Ishikawa (cell line): ENCODE measurements around the gene TRPM5.
A peak's percentile ranks its signal among the peaks of the same experiment; 100 is the strongest.

Experiments used
- CEBPB ChIP-seq: IDR thresholded peaks from 2 replicates; pipeline ENCODE4 v1.6.1; 2012
- CREB1 ChIP-seq: IDR thresholded peaks from 2 replicates; pipeline ENCODE4 v1.6.1; 2012; ENCODE audit warnings: low read depth
- EGR1 ChIP-seq: IDR thresholded peaks from 2 replicates; pipeline ENCODE4 v1.6.1; 2012
- EP300 ChIP-seq: IDR thresholded peaks from 2 replicates; pipeline ENCODE4 v1.6.1; 2012; ENCODE audit warnings: borderline replicate concordance
- FOXM1 ChIP-seq: IDR thresholded peaks from 2 replicates; pipeline ENCODE4 v1.6.1; 2012; ENCODE audit warnings: low read depth, borderline replicate concordance
- MAX ChIP-seq: IDR thresholded peaks from 2 replicates; pipeline ENCODE4 v1.6.1; 2012
- NFIC ChIP-seq: IDR thresholded peaks from 2 replicates; pipeline ENCODE4 v1.6.1; 2012
- RAD21 ChIP-seq: IDR thresholded peaks from 2 replicates; pipeline ENCODE4 v1.6.1; 2012; ENCODE audit warnings: low read depth
- REST ChIP-seq: IDR thresholded peaks from 2 replicates; pipeline ENCODE4 v1.6.1; 2012; ENCODE audit warnings: low read depth, mild to moderate bottlenecking
- TAF1 ChIP-seq: IDR thresholded peaks from 2 replicates; pipeline ENCODE4 v1.6.1; 2012; ENCODE audit warnings: low read depth, mild to moderate bottlenecking
- TCF12 ChIP-seq: IDR thresholded peaks from 2 replicates; pipeline ENCODE4 v1.6.1; 2012; ENCODE audit warnings: low read depth
- TEAD4 ChIP-seq: IDR thresholded peaks from 2 replicates; pipeline ENCODE4 v1.6.1; 2012
- YY1 ChIP-seq: IDR thresholded peaks from 2 replicates; pipeline ENCODE4 v1.6.1; 2012; ENCODE audit warnings: low read depth
- ZBTB7A ChIP-seq: IDR thresholded peaks from 2 replicates; pipeline ENCODE4 v1.6.1; 2012; ENCODE audit warnings: low read depth
- TF ChIP-seq, protein P1 (sequence below): IDR thresholded peaks from 2 replicates; pipeline ENCODE4 v1.6.1; 2012

Gene TRPM5

DNA sequence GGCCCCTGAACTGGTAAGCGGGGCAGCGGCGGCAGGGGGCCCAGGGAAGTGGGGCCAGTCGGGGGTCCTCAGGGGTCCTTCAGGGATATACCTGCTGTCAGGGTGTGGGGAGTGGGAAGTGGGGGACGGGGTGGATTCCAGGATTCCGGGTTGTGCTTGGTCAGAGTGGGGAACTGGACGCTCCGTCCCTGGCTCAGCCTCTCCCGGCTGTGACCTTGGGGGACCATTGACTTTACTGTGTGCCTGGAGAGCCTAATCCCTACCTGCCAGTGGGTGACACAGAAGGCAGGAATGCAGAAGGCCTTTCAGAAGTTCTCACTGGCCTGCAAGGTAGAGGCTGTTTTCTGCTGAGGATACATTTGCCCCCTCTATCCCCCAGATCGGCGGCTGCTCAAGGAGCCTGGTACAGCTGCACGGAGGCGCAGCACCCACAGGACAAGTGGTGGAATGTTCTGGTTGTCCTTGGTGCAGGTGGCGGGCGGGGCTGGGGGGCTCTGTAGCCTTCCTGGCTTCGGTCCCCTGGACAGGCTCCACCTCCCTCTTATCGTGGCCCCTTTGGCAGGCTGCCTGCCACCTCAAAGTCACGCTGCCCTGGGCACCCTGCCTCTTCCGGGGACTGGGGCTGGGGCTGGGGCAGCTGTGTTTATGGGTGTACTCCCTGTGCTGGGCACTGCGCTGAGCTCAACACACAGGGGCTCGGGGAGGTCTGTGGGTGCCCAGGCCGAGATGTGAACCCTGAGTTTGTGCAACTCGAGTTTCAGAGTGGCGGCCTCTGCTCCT, 18.9 kb upstream of the TRPM5 start:
- TF ChIP-seq TEAD4 (peak; percentile 61), REST (no peak), RAD21 (no peak), MAX (no peak), FOXM1 (no peak), CREB1 (no peak), EGR1 (no peak), NFIC (peak; percentile 65), YY1 (no peak), CEBPB (no peak), EP300 (no peak), ZBTB7A (0 out of 2 replicates have a peak, but pooled peaks have one; percentile 60), TCF12 (no peak), TAF1 (no peak)
- TF ChIP-seq, protein P1, sequence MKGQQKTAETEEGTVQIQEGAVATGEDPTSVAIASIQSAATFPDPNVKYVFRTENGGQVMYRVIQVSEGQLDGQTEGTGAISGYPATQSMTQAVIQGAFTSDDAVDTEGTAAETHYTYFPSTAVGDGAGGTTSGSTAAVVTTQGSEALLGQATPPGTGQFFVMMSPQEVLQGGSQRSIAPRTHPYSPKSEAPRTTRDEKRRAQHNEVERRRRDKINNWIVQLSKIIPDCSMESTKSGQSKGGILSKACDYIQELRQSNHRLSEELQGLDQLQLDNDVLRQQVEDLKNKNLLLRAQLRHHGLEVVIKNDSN, result no peak

GRCh38 chr11:2462543-2462985, 18.2 kb upstream of the TRPM5 start:
- TF ChIP-seq CREB1 (no peak), NFIC (no peak), EGR1 (no peak), REST (no peak), YY1 (no peak), TAF1 (no peak), RAD21 (no peak), EP300 (no peak), MAX (no peak), FOXM1 (no peak), TCF12 (no peak), CEBPB (no peak), ZBTB7A (no peak), TEAD4 (no peak)
- TF ChIP-seq, protein P1, result no peak

GRCh38 chr11:2461956-2462542, 17.7 kb upstream of the TRPM5 start:
- TF ChIP-seq ZBTB7A (no peak), CEBPB (no peak), TCF12 (no peak), TEAD4 (no peak), FOXM1 (no peak)
- TF ChIP-seq, protein P1, result no peak

- TF ChIP-seq EGR1 (no peak), TEAD4 (no peak), CEBPB (no peak)
Measured at GRCh38 chr11:2461253-2461955, 17.1 kb upstream of the TRPM5 start.
